Fibroblast of skin of back (primary cell): Measurements from ENCODE around the gene IGSF22. TPM values are rescaled to one million over a fixed set of nuclear protein-coding genes. Genes with fewer than 3 reads are reported as not detected.

Source experiments
- DNase-seq: peaks from one replicate; pipeline ENCODE4 v3.0.0-alpha.2; 2013
- polyA plus RNA-seq, 2 experiments: library from polyadenylated mRNA; unstranded; fragments of 120-200 nt; gene quantifications; one replicate each; pipeline ENCODE4 v1.2.1, GENCODE V29; 2013; ENCODE audit not compliant: insufficient read length in 2 of 2

IGSF22 gene
- polyA plus RNA-seq (2013, experiment 1 of 2; ENCODE audit: insufficient read length), result not detected
- polyA plus RNA-seq (2013, experiment 2 of 2; ENCODE audit: insufficient read length), result not detected

DNA sequence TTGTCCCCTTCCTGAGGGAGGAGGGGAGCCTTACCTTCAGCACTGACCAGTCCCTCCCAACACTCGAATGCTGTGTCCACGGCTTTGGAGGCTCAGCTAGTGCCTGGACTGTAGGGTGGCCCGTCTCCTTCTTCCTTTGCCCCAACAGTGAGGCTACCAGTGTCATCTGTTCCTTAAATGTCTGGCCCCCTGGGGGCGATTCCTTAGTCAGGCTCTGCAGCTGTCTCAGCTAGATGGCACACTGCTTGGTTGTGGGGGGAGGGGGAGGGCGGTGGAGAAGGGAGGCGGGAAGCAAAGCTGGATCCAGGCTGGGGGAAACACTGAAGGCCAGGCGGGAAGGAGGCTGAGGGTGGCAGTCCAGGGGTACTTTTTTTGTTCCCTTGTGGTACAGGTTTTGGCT, at the start of gene IGSF22:
TSS of gene IGSF22 (minus strand) at position 149 of the 400 bp plus-strand sequence. CDS start 1,952 bp downstream, outside the sequence.
- DNase-seq, result no peak

GRCh38 chr11:18774801-18775200, 48.8 kb upstream of the IGSF22 start:
- DNase-seq, result no peak

DNA sequence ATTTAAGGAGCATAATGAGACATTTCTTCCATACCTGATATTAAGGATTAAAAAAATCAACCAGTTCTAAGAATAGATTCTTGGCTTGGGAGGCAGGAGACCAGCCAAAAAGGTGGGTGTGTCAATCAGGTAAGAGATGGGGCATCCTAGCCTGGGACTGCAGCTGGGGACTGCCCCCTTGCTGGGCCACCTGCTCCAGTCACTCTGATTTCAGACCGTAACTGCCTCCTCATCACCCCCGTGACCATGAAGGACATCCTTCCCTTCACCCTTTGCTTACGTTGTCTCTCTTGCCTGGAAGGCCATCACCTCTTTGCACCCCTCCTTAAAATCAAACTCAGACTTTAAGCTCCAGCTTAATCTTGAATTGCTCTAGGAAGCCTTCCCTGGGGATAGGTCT, 47.7 kb upstream of the IGSF22 start:
- no peak for DNase-seq

DNA sequence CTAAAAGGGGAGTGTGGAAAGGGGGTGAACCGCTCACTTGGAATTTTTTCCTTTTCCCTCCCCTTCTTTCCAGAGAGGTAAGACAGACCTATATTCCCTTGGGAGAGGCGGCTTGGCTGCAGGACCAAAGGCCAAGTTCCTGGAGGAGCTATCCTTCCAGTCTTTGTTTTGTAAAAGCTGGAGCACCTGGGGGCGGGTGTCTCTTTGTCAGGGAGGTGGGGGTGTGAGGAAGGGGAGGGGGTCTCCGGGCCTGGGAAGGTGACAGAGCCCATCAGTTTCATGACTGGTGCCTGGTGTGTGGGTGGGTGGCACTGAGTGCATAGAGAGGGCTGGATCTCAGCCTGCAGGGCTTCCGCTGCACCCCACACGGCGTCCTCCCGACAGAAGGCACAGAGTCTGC, 47.1 kb upstream of the IGSF22 start:
- DNase-seq, result no peak

DNA sequence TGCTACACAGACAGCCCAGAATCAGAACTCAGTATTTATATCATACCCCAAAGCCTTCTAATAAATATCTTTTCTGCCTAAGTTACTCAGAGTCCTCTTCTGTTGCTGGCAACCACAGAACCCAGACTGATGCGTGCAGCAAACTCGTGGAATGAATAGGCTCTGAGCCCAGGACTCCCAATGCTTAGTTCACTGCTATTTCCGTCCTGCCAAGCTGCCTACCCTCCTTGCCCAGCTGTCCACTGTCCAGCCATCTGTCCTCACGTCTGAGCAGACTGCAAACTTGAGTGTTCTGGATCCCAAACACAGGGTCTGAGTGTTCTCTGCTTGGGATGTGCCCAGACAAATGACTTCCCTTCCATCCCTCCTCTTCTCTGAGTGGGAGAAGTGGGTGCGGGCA, 46.2 kb upstream of the IGSF22 start:
- no peak for DNase-seq

DNA sequence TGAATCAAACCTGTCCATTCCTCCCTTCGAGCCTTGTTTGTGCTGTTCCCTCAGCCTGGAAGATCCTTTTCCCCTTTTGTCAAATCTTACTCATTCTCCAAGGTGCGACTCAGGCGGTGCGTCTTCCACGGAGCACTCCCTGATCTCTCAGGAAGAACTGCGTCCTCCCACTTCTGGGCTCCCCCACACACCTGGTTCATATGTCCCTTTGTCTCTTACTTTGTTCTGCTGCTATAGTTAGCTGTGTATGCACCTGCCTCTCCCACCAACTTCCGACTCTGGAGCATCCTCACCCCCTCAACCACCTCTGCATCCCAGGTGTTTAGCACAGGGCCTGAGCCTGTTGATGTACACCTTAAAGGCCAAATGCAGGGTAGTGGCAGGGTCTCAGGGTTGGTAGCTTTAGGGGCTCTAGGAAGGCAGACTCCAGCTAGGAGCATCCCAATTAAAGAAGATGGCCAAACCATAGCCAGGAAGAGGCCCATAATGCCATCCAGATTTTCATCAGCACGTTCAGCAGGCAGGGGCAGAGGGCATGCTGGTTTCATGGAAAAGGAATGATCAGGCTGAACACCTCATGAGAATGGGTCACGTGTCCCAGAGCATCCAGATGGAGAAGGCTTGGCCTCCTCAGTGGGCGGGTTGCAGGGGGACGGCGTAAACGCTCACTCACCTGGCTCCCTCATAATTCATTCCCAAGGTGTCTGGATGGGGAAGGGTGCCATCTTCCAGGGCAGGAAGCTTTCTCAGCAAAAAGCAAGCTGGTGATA, 45.5 kb upstream of the IGSF22 start:
- no peak for DNase-seq

DNA sequence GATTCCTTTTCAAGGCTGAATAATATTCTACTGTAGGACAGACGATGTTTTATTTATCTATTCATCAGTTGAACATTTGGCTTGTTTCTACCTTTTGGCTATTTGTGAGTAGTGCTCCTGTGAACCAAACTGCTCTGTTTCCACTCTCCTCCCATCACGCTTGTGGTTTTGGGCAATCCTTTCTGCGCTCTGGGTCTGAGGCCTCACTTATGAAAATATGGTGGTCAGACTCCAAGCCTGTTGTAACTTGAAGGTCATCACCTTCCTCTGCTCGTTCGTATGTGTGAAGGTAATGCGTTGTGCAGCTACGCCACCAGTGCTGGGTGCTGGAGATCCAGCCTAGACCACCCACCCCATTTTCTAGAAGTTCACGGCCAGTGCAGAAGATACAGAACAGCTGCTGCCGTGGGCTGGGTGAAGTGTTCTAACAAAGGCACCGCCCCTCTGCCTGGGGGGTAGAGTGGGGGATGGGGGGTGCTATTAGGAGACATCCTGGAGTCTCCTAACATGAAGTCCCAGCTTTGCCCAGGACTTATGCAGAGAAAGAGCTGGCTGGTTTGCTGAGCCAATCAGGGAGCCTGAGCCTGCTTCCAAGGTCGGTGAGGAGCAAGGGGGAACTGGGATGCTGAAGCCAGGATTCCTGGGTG, 44.6 kb upstream of the IGSF22 start:
- no peak for DNase-seq

- DNase-seq, result no peak
Measured at GRCh38 chr11:18769802-18770456, 43.9 kb upstream of the IGSF22 start.

GRCh38 chr11:18768978-18769377, 43.0 kb upstream of the IGSF22 start:
- no peak for DNase-seq

GRCh38 chr11:18768472-18768901, 42.5 kb upstream of the IGSF22 start:
- DNase-seq, result no peak

GRCh38 chr11:18766015-18766414, 40.0 kb upstream of the IGSF22 start:
- DNase-seq, result no peak

GRCh38 chr11:18765554-18765953, 39.6 kb upstream of the IGSF22 start:
- DNase-seq, result no peak

DNA sequence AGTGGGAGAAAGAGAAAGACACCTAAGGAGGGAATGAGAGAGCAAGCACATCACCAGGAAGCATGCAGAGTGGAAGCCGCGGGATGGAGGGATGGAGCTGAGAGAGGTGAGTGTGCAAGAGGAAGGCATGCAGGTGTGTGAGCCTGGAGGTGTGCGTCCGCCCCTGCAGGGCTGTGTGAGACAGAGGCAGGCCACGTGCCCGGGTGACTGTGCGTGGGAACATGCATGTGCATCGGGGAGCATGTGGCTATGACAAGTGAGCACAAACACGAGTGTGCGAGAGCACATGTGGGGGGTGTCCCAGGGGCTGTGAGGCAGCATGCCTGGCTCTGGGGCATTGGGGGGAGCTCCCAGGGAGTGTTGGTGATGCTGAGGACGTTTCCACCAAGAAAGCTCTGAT, 35.8 kb upstream of the IGSF22 start:
- DNase-seq, result no peak

DNA sequence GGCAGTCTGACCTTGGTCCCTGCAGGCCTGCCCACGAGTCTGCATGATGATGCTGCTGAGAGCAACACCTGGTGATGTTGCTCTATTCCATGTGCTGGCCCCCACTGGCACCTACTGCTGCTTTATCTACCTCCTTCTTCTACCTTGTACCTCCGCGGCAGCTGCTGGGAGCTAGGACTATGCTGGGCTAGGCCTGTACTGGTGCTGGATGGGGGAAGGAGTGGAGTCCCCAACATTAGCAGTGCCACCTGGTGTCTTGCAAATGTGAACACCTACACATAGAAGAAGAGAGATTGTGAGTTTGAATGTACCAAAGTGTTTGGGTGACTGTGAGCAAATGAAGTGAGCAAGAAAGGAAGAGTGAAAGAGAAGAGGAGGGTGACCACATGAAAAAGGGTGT, 35.2 kb upstream of the IGSF22 start:
- no peak for DNase-seq

DNA sequence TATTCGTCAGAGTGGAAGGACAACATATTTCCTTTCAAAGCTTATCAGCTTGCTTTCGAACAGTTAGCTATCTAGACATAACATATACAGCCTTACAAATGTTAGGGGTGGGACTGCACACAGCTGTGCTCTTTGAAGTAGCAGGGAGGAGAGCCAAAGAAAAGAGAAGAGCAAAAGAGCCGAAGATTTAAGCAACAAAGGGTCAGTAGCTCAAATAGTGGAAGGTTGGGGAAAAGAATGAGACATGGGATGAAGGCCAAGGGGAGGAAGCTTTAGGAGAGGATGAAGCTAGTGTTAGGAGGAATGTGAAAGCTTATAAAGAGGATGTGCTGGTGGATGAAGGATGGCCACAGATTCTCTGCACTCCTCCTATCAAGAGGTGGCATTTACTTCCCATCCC, 31.8 kb upstream of the IGSF22 start:
- DNase-seq, result no peak

GRCh38 chr11:18756889-18757288, 30.9 kb upstream of the IGSF22 start:
- DNase-seq, result peak; percentile 6

GRCh38 chr11:18754308-18754707, 28.3 kb upstream of the IGSF22 start:
- no peak for DNase-seq

GRCh38 chr11:18752502-18752901, 26.5 kb upstream of the IGSF22 start:
- DNase-seq, result no peak

DNA sequence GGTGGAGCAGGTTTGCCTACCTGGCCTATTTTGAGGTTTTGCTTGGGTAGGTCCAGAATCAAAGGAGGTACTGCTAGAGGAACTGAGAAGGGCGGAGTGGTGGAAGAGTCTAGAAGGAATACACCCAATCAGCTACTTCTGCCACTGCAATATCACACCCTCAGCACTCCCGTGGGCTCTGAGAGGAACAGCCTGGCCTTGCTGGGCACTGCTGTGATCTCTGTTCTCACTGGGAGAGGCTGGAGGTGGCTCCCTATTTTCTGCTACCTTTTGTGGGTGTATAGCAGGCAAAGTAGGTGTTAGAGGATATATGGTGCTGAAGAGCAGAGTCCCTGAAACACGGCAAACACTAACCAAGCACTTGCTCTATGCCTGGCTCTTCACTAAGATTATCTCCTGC, 25.0 kb upstream of the IGSF22 start:
- no peak for DNase-seq

GRCh38 chr11:18749681-18750319, 23.8 kb upstream of the IGSF22 start:
- DNase-seq, result peak; percentile 75

- DNase-seq, result no peak
Measured at GRCh38 chr11:18748766-18749365, 22.9 kb upstream of the IGSF22 start.

DNA sequence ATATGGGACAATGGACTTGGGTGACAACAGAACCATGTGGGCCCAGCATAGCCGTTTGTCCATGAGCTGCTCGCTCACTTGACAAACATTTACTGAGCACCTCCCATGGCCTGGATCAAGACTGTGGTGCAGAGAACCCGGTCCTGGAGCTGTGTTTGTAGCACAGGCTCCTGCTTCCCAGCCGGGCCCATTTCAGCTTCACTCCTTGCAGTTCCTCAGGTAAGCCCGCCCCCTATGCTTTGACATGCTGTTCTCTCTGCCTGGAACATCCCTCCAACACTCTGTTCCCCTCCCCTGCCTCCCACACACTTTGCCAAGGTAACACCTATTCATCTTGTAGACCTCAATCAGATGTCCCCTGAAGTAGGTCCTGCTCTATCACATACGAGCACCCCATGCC, 19.3 kb upstream of the IGSF22 start:
- DNase-seq, result no peak
